DOHH2 (cell line): Measurements from ENCODE around the gene AKT1S1.

Source experiments
- EZH2phosphoT487 ChIP-seq: fragments of 200-600 bp; sonication (generic); IDR thresholded peaks from 2 replicates; pipeline ENCODE4 v1.6.1; 2017; ENCODE audit warnings: borderline replicate concordance, mild to moderate bottlenecking, antibody characterized with exemption, low read length, moderate library complexity, mixed read lengths
- TF ChIP-seq, protein P1 (sequence below): fragments of 200-600 bp; sonication (generic); IDR thresholded peaks from one replicate; pipeline ENCODE4 v1.5.1; 2014; ENCODE audit warnings: antibody characterized with exemption, mild to moderate bottlenecking, low read depth, low read length; ENCODE audit not compliant: poor library complexity, severe bottlenecking

DNA sequence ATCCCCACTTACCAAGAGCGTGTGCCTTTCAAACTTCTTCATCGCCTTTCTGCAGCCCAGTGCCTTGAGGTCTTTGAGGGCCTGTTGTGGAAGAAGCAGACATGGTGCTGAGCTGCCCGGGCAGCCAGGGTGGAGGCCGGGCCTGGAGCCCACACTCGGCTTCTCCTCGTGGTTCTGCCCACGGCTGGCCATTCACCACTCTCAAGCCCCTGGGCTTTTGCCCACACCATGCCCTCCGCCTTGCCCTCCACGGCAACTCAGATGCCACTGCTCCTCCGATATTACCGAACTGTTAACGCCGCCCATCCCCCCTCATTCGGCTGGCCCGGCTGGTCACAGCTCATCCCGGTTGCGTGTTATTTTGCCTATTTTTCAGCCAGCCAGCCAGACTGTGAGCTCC, 14.2 kb upstream of the AKT1S1 start:
- TF ChIP-seq, protein P1, sequence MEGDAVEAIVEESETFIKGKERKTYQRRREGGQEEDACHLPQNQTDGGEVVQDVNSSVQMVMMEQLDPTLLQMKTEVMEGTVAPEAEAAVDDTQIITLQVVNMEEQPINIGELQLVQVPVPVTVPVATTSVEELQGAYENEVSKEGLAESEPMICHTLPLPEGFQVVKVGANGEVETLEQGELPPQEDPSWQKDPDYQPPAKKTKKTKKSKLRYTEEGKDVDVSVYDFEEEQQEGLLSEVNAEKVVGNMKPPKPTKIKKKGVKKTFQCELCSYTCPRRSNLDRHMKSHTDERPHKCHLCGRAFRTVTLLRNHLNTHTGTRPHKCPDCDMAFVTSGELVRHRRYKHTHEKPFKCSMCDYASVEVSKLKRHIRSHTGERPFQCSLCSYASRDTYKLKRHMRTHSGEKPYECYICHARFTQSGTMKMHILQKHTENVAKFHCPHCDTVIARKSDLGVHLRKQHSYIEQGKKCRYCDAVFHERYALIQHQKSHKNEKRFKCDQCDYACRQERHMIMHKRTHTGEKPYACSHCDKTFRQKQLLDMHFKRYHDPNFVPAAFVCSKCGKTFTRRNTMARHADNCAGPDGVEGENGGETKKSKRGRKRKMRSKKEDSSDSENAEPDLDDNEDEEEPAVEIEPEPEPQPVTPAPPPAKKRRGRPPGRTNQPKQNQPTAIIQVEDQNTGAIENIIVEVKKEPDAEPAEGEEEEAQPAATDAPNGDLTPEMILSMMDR, result no peak
- TF ChIP-seq EZH2phosphoT487, result no peak
